ENCODE results near the gene CXorf66. TPM values are rescaled to one million over a fixed set of nuclear protein-coding genes. Genes with fewer than 3 reads are reported as not detected.

CXorf66 gene
- total and polyA plus RNA-seq, 4 donors: 0.08 to 0.28 TPM; not detected in 2

DNA sequence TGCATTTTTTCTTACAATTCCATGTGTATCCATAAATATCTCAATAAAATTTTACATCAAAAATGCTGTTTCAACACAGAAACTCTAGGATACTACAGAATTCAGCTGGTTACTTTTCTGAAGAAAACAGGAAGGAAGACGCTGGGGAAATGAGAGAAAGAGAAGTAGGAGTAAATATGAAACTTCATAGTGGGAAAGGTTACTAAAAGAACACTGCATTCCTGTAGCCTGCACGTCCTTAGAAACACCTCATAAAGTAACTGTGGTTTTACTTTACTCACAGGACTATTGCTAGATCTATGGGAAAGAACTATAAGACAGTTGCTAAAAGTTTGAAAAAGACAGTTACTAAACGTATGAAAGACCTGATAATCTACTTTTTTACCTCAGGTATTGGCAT, 55.6 kb downstream of the CXorf66 start:
- 60% methylated on average over 3 of the region's 3 CpGs for WGBS
- Histone ChIP-seq H3K36me3 (ENCODE audit: control insufficient read depth in 4 of 4, insufficient read depth in 3 of 4, low read depth in 1 of 4, low read length in 3 of 4) (no peaks in the 10 kb centered on the region), H3K9ac (ENCODE audit: low read depth in 1 of 2, low read length in 2 of 2) (no peak overlapping the region), H3K27ac (ENCODE audit: low read depth in 1 of 2, low read length in 2 of 2) (no peak overlapping the region), H3K4me1 (ENCODE audit: control insufficient read depth in 4 of 4, insufficient read depth in 4 of 4, low read length in 3 of 4) (peaks cover 3 to 14% (median 7%) of the 10 kb centered on the region in 4 donors), H3K9me3 (ENCODE audit: control insufficient read depth in 4 of 4, low read length in 3 of 4) (no peaks in the 10 kb centered on the region), H3K27me3 (ENCODE audit: control insufficient read depth in 4 of 4, insufficient read depth in 4 of 4, low read length in 3 of 4) (no peaks in the 10 kb centered on the region), H3K4me3 (ENCODE audit: low read depth in 1 of 3, low read length in 3 of 3) (no peak overlapping the region)
- TF ChIP-seq HNF4G (IDR thresholded peaks at IDR 0.05): no peak
- TF ChIP-seq HNF4A (conservative IDR thresholded peaks at IDR 0.05): no peak
- no peak for TF ChIP-seq TAF1 (conservative IDR thresholded peaks at IDR 0.05)
- TF ChIP-seq, protein P1, sequence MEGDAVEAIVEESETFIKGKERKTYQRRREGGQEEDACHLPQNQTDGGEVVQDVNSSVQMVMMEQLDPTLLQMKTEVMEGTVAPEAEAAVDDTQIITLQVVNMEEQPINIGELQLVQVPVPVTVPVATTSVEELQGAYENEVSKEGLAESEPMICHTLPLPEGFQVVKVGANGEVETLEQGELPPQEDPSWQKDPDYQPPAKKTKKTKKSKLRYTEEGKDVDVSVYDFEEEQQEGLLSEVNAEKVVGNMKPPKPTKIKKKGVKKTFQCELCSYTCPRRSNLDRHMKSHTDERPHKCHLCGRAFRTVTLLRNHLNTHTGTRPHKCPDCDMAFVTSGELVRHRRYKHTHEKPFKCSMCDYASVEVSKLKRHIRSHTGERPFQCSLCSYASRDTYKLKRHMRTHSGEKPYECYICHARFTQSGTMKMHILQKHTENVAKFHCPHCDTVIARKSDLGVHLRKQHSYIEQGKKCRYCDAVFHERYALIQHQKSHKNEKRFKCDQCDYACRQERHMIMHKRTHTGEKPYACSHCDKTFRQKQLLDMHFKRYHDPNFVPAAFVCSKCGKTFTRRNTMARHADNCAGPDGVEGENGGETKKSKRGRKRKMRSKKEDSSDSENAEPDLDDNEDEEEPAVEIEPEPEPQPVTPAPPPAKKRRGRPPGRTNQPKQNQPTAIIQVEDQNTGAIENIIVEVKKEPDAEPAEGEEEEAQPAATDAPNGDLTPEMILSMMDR (IDR thresholded peaks at IDR 0.05; ENCODE audit: low read depth, low read length, missing input control): no peak
- TF ChIP-seq FOXA2 (IDR thresholded peaks at IDR 0.05): no peak
- no peak for DNase-seq (ENCODE audit: low spot score)

DNA sequence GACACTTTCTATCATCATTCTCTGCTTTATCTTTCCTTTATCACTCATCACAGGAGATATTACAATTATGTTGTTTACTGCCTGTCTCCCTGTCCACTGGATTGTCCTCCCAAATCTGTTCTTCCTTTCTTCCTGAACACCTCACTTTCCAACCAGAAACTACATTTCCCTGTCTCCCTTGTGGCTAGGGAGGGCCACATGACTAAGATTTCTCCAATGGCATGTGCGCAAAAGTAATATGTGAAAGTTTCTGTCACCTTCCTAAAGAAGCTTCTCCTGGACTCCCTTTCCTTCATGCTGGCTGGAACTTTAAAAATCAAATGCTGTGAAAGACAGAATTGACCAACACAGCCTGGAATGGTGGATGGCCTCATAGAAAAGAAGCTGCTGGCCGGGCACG, 58.2 kb downstream of the CXorf66 start:
- whole genome bisulfite sequencing: 96% methylated on average over 3 of the region's 3 CpGs
- Histone ChIP-seq H3K27me3 (ENCODE audit: control insufficient read depth in 4 of 4, insufficient read depth in 4 of 4, low read length in 3 of 4) (no peaks in the 10 kb centered on the region), H3K27ac (ENCODE audit: low read depth in 1 of 2, low read length in 2 of 2) (no peak overlapping the region), H3K4me3 (ENCODE audit: low read depth in 1 of 3, low read length in 3 of 3) (no peak overlapping the region), H3K9me3 (ENCODE audit: control insufficient read depth in 4 of 4, low read length in 3 of 4) (no peaks in the 10 kb centered on the region), H3K9ac (ENCODE audit: low read depth in 1 of 2, low read length in 2 of 2) (no peak overlapping the region), H3K36me3 (ENCODE audit: control insufficient read depth in 4 of 4, insufficient read depth in 3 of 4, low read depth in 1 of 4, low read length in 3 of 4) (no peaks in the 10 kb centered on the region), H3K4me1 (ENCODE audit: control insufficient read depth in 4 of 4, insufficient read depth in 4 of 4, low read length in 3 of 4) (peaks cover 3 to 17% (median 9%) of the 10 kb centered on the region in 4 donors)
- DNase-seq (ENCODE audit: low spot score): no peak
- no peak for TF ChIP-seq GABPA (IDR thresholded peaks at IDR 0.05 in 1 of 2, conservative IDR thresholded peaks at IDR 0.05 in 1 of 2)
- TF ChIP-seq, protein P2, sequence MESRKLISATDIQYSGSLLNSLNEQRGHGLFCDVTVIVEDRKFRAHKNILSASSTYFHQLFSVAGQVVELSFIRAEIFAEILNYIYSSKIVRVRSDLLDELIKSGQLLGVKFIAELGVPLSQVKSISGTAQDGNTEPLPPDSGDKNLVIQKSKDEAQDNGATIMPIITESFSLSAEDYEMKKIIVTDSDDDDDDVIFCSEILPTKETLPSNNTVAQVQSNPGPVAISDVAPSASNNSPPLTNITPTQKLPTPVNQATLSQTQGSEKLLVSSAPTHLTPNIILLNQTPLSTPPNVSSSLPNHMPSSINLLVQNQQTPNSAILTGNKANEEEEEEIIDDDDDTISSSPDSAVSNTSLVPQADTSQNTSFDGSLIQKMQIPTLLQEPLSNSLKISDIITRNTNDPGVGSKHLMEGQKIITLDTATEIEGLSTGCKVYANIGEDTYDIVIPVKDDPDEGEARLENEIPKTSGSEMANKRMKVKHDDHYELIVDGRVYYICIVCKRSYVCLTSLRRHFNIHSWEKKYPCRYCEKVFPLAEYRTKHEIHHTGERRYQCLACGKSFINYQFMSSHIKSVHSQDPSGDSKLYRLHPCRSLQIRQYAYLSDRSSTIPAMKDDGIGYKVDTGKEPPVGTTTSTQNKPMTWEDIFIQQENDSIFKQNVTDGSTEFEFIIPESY (IDR thresholded peaks at IDR 0.05): no peak
- TF ChIP-seq, protein P3, sequence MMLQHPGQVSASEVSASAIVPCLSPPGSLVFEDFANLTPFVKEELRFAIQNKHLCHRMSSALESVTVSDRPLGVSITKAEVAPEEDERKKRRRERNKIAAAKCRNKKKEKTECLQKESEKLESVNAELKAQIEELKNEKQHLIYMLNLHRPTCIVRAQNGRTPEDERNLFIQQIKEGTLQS (IDR thresholded peaks at IDR 0.05): no peak
- TF ChIP-seq, protein P4, sequence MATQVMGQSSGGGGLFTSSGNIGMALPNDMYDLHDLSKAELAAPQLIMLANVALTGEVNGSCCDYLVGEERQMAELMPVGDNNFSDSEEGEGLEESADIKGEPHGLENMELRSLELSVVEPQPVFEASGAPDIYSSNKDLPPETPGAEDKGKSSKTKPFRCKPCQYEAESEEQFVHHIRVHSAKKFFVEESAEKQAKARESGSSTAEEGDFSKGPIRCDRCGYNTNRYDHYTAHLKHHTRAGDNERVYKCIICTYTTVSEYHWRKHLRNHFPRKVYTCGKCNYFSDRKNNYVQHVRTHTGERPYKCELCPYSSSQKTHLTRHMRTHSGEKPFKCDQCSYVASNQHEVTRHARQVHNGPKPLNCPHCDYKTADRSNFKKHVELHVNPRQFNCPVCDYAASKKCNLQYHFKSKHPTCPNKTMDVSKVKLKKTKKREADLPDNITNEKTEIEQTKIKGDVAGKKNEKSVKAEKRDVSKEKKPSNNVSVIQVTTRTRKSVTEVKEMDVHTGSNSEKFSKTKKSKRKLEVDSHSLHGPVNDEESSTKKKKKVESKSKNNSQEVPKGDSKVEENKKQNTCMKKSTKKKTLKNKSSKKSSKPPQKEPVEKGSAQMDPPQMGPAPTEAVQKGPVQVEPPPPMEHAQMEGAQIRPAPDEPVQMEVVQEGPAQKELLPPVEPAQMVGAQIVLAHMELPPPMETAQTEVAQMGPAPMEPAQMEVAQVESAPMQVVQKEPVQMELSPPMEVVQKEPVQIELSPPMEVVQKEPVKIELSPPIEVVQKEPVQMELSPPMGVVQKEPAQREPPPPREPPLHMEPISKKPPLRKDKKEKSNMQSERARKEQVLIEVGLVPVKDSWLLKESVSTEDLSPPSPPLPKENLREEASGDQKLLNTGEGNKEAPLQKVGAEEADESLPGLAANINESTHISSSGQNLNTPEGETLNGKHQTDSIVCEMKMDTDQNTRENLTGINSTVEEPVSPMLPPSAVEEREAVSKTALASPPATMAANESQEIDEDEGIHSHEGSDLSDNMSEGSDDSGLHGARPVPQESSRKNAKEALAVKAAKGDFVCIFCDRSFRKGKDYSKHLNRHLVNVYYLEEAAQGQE (IDR thresholded peaks at IDR 0.05): no peak

DNA sequence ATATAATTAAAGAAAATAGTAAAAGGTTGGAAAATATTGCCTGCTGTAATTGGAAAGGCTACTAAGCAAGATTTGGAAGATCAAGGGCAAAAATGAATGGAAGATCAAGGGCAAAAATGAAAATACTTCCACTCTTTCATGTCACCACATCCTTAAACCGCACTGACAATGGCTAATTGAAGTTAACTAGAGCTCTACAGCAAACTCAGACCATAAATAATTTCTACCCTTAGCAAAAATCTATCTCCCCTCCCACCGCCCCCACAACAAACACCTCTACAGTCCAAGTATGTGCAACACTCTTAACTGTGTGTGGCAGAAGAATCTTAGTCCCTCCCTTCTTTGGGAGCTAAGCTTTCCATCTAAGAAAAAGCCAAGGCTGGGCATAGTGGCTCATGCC, 59.6 kb downstream of the CXorf66 start:
- DNase-seq (ENCODE audit: low spot score): no peak
- 87% methylated on average over 2 of the region's 2 CpGs for WGBS
- no peak overlapping the region for H3K27ac ChIP-seq (ENCODE audit: low read depth in 1 of 2, low read length in 2 of 2)
- TF ChIP-seq, protein P4 (IDR thresholded peaks at IDR 0.05): no peak
- TF ChIP-seq, protein P3 (IDR thresholded peaks at IDR 0.05): no peak
- TF ChIP-seq, protein P5, sequence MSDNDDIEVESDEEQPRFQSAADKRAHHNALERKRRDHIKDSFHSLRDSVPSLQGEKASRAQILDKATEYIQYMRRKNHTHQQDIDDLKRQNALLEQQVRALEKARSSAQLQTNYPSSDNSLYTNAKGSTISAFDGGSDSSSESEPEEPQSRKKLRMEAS (IDR thresholded peaks at IDR 0.05): no peak
- TF ChIP-seq RAD21 (IDR thresholded peaks at IDR 0.05): no peak
- no peak for TF ChIP-seq RXRA (IDR thresholded peaks at IDR 0.05)
- no peak for TF ChIP-seq YY1 (IDR thresholded peaks at IDR 0.05)
- no peak for TF ChIP-seq JUND (IDR thresholded peaks at IDR 0.05)
- TF ChIP-seq HNF4A (conservative IDR thresholded peaks at IDR 0.05): no peak
- no peak for TF ChIP-seq SP1 (IDR thresholded peaks at IDR 0.05)
- no peak for TF ChIP-seq NR2F2 (IDR thresholded peaks at IDR 0.05)
- no peaks in the 10 kb centered on the region for H3K36me3 ChIP-seq (ENCODE audit: control insufficient read depth in 4 of 4, insufficient read depth in 3 of 4, low read depth in 1 of 4, low read length in 3 of 4)
- H3K27me3 ChIP-seq (ENCODE audit: control insufficient read depth in 4 of 4, insufficient read depth in 4 of 4, low read length in 3 of 4): no peaks in the 10 kb centered on the region
- H3K4me1 ChIP-seq (ENCODE audit: control insufficient read depth in 4 of 4, insufficient read depth in 4 of 4, low read length in 3 of 4): peaks cover 3 to 17% (median 9%) of the 10 kb centered on the region in 4 donors
- no peak overlapping the region for H3K9ac ChIP-seq (ENCODE audit: low read depth in 1 of 2, low read length in 2 of 2)
- H3K4me3 ChIP-seq (ENCODE audit: low read depth in 1 of 3, low read length in 3 of 3): no peak overlapping the region
- H3K9me3 ChIP-seq (ENCODE audit: control insufficient read depth in 4 of 4, low read length in 3 of 4): no peaks in the 10 kb centered on the region

All from liver (tissue), 9 donors.